OCI-LY1 (cell line): Measurements from ENCODE around the gene IL20.

Experiments
- H2AFZ ChIP-seq: fragments of 200-600 bp; sonication (generic), shearing (Covaris generic); 2 replicates; pipeline ENCODE4 v1.6.0; 2014; ENCODE audit warnings: antibody characterized with exemption, mild to moderate bottlenecking, low read length
- H3F3A ChIP-seq: fragments of 200-600 bp; sonication (generic), shearing (Covaris generic); 2 replicates; pipeline ENCODE4 v1.6.0; 2014; ENCODE audit warnings: mild to moderate bottlenecking, antibody characterized with exemption, low read length, moderate library complexity; ENCODE audit not compliant: insufficient read depth
- H3K27ac ChIP-seq: fragments of 200-600 bp; sonication (generic); 2 replicates; pipeline ENCODE4 v1.5.1; 2014; ENCODE audit warnings: low read length, mixed run types, mild to moderate bottlenecking, low read depth; ENCODE audit not compliant: poor library complexity, severe bottlenecking
- H3K27me3 ChIP-seq: fragments of 200-600 bp; sonication (generic); 2 replicates; pipeline ENCODE4 v1.6.0; 2014; ENCODE audit warnings: antibody characterized with exemption, mild to moderate bottlenecking, low read length, moderate library complexity; ENCODE audit not compliant: insufficient read depth
- H3K36me3 ChIP-seq: fragments of 200-600 bp; sonication (generic); 2 replicates; pipeline ENCODE4 v1.6.1; 2014; ENCODE audit warnings: mild to moderate bottlenecking, antibody characterized with exemption, low read length, moderate library complexity, mixed read lengths; ENCODE audit not compliant: insufficient read depth
- H3K4me1 ChIP-seq: fragments of 200-600 bp; sonication (generic); 2 replicates; pipeline ENCODE4 v1.5.1; 2014; ENCODE audit warnings: mild to moderate bottlenecking, low read length, moderate library complexity; ENCODE audit not compliant: insufficient read depth, severe bottlenecking
- H3K4me2 ChIP-seq: fragments of 200-600 bp; sonication (generic), shearing (Covaris generic); 2 replicates; pipeline ENCODE4 v1.6.1; 2014; ENCODE audit warnings: low read length
- H3K4me3 ChIP-seq: fragments of 200-600 bp; sonication (generic); 2 replicates; pipeline ENCODE4 v1.5.1; 2014; ENCODE audit warnings: low read length, low read depth, mild to moderate bottlenecking, mixed read lengths; ENCODE audit not compliant: poor library complexity, severe bottlenecking
- H3K79me2 ChIP-seq: fragments of 200-600 bp; shearing (Covaris generic); 2 replicates; pipeline ENCODE4 v1.6.1; 2016; ENCODE audit warnings: mixed run types, low read length, mixed read lengths; ENCODE audit not compliant: insufficient read depth
- H3K9ac ChIP-seq: fragments of 200-600 bp; sonication (generic), shearing (Covaris generic); 2 replicates; pipeline ENCODE4 v1.6.1; 2014; ENCODE audit warnings: mild to moderate bottlenecking, low read length, mixed read lengths
- H3K9me2 ChIP-seq: fragments of 200-600 bp; sonication (generic), shearing (Covaris generic); 2 replicates; pipeline ENCODE4 v1.6.1; 2014; ENCODE audit warnings: low read depth, mild to moderate bottlenecking, low read length, mixed read lengths
- H3K9me3 ChIP-seq: fragments of 200-600 bp; shearing (Covaris generic); 2 replicates; pipeline ENCODE4 v1.6.1; 2014; ENCODE audit warnings: low read length, mixed read lengths
- H4K20me1 ChIP-seq: fragments of 200-600 bp; sonication (generic), shearing (Covaris generic); 2 replicates; pipeline ENCODE4 v1.6.0; 2016; ENCODE audit warnings: mild to moderate bottlenecking, low read length; ENCODE audit not compliant: insufficient read depth
- CTCF ChIP-seq: fragments of 200-600 bp; sonication (generic), shearing (Covaris generic); IDR thresholded peaks from 2 replicates; pipeline ENCODE4 v1.5.1; 2017; ENCODE audit warnings: mild to moderate bottlenecking, antibody characterized with exemption, low read length, moderate library complexity, mixed read lengths
- EZH2 ChIP-seq: fragments of 200-600 bp; sonication (generic), shearing (Covaris generic); IDR thresholded peaks from 2 replicates; pipeline ENCODE4 v1.8.0; 2017; ENCODE audit warnings: borderline replicate concordance, mixed run types, mild to moderate bottlenecking, antibody characterized with exemption, low read length, moderate library complexity, mixed read lengths

Gene IL20

GRCh38 chr1:206828061-206828460, 37.4 kb upstream of the IL20 start:
- Histone ChIP-seq H3F3A (no peaks in the 10 kb centered on the region), H3K4me3 (no peak overlapping the region), H4K20me1 (no peaks in the 10 kb centered on the region), H3K9me2 (no peaks in the 10 kb centered on the region), H3K27me3 (0 out of 2 replicates have a peak, but pooled peaks cover 5% of the 10 kb centered on the region), H2AFZ (no peak overlapping the region), H3K27ac (no peak overlapping the region), H3K9me3 (no peaks in the 10 kb centered on the region), H3K36me3 (no peaks in the 10 kb centered on the region), H3K9ac (no peak overlapping the region), H3K4me2 (no peak overlapping the region), H3K79me2 (no peaks in the 10 kb centered on the region), H3K4me1 (no peaks in the 10 kb centered on the region)
- TF ChIP-seq EZH2 (no peak), CTCF (no peak)

GRCh38 chr1:206828765-206829164, 36.7 kb upstream of the IL20 start:
- no peaks in the 10 kb centered on the region for H3K9me3 ChIP-seq
- H2AFZ ChIP-seq = no peak overlapping the region
- no peak overlapping the region for H3K4me2 ChIP-seq

GRCh38 chr1:206829282-206829681, 36.1 kb upstream of the IL20 start:
- no peak for TF ChIP-seq EZH2
- no peak for TF ChIP-seq CTCF
- Histone ChIP-seq H2AFZ (no peak overlapping the region), H3K4me3 (no peak overlapping the region), H3K79me2 (no peaks in the 10 kb centered on the region), H3K4me2 (no peak overlapping the region), H4K20me1 (no peaks in the 10 kb centered on the region), H3K9me3 (no peaks in the 10 kb centered on the region), H3K27me3 (0 out of 2 replicates have a peak, but pooled peaks cover 5% of the 10 kb centered on the region), H3K4me1 (no peaks in the 10 kb centered on the region), H3K9ac (no peak overlapping the region), H3K36me3 (no peaks in the 10 kb centered on the region), H3K9me2 (no peaks in the 10 kb centered on the region), H3K27ac (no peak overlapping the region), H3F3A (no peaks in the 10 kb centered on the region)

More at GRCh38 chr1:206828765-206829164, 36.7 kb upstream of the IL20 start:
- no peaks in the 10 kb centered on the region for H4K20me1 ChIP-seq
- H3K4me1 ChIP-seq = no peaks in the 10 kb centered on the region
- no peak overlapping the region for H3K27ac ChIP-seq
- H3K4me3 ChIP-seq = no peak overlapping the region
- 0 out of 2 replicates have a peak, but pooled peaks cover 5% of the 10 kb centered on the region for H3K27me3 ChIP-seq
- no peak overlapping the region for H3K9ac ChIP-seq
- H3K36me3 ChIP-seq = no peaks in the 10 kb centered on the region
- H3F3A ChIP-seq = no peaks in the 10 kb centered on the region
- H3K9me2 ChIP-seq = no peaks in the 10 kb centered on the region
- no peaks in the 10 kb centered on the region for H3K79me2 ChIP-seq
- TF ChIP-seq CTCF (no peak), EZH2 (no peak)
